Stimulated activated CD8-positive, alpha-beta memory T cell treated with anti-CD3 and anti-CD28 coated beads, Interleukin-2, amount 100 ng/mL, for 1 hour (primary cell): ENCODE results near the gene ZFP82.
A peak's percentile ranks its signal among the peaks of the same experiment; 100 is the strongest.

Experiments used
- DNase-seq, 2 donors: peaks; one replicate each; pipeline ENCODE4 v3.0.0-alpha.2; 2020; ENCODE audit warnings: low read depth in 2 of 2

The ZFP82 gene

DNA sequence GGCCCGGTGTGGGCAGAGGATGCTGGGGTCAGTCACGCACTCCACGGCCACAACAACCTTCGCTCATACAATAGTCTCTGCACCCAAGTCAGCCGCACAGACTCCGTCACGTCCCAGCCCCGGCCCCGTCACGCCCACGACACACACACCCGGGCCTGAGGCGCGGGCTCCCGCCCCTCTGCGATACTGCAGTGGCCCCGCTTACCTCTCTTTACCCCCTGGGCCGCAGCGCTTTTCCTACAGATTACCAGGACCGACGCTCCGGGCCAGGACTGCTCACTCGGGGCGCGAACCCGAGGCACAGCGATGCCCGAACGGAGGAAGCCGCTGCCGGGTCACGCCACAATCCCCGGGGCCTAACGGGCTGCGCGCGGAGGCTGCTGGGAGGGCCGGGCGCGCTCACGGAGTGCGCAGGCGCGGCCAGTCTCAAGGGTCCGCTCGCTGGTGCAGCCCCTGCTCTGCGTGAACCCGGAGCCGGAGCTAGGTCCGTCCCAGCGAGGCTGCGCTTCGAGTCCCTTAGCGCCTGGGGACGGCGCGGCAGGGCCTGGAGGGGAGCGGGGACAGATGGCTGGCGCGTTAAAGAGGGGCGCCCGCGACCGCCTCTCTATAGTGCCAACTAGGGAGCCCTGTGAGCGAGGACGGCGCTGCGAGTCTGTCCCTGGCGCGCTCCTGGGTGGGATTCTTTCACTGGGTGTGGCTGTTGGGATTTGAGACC lies at the start of gene ZFP82:
TSS of gene ZFP82 (minus strand) at position 358 of the 715 bp plus-strand sequence. CDS start 8,855 bp downstream, outside the sequence.
- peak; percentile 41 to 66 for DNase-seq

DNA sequence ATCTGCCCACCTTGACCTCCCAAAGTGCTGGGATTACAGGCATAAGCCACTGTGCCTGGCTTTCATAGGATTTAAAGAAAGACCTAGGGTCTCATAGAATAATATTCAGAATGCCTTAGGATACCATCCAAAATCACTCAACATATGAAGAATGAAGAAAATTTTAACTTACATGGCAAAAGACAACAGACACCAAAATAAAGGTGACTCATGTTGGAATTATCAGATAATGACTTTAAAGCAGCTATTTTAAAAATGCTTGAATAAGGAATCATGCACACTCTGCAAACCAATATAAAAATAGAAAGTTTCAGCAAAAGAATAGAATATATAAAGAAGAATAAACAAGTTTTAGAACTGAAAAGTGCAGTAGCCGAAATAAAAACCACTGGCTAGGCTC lies 41.6 kb upstream of the ZFP82 start:
- DNase-seq, result no peak

DNA sequence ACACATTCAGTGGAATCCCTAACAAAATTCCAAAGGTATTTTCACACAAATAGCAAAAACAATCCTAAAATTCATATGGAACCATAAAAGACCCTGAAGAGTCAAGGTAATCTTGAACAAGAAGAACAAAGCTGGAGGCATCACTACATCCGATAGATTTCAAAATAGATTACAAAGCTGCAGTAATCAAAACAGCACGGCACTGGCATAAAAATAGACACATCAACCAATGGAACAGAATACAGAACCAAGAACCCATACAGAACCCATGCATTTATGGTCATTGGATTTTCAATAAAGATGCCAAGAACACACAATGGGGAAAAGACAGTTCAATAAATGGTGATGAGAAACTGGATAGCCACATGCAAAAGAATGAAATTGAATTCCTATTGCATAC lies 38.4 kb upstream of the ZFP82 start:
- DNase-seq, result no peak

DNA sequence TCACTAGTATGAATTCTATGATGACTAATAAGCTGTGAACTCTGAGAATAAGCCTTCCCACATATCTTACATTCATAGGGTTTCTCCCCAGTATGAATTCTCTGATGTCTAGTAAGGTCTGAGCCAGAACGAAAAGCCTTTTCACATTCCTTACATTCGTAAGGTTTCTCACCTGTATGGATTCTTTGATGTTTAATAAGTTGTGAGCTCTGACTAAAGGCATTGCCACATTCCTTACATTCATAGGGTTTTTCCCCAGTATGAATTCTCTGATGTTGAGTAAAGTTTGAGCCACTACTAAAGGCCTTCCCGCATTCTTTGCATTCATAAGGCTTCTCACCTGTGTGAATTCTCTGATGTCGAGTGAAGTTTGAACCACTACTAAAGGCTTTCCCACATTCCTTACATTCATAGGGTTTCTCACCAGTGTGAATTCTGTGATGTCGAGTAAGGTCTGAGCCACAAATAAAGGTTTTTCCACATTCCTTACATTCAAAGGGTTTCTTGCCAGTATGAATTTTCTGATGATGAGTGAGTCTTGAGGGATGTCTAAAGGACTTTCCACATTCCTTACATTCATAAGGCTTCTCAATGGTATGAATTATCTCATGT lies 30.7 kb upstream of the ZFP82 start:
- no peak for DNase-seq

DNA sequence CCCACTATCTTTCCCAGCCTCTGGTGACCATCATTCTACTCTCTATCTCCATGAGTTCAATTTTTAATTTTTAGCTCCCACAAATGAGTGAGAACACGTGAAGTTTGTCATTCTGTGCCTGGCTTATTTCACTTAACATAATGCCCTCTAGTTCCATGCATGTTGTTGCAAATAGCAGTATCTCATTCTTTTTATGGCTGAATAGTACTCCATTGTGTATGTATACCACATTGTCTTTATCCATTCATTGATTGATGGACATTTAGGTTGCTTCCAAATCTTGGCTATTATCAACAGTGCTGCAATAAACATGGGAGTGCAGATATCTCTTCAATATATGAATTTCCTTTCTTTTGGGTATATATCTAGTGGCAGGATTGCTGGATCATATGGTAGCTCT lies 22.9 kb upstream of the ZFP82 start:
- DNase-seq, result no peak

DNA sequence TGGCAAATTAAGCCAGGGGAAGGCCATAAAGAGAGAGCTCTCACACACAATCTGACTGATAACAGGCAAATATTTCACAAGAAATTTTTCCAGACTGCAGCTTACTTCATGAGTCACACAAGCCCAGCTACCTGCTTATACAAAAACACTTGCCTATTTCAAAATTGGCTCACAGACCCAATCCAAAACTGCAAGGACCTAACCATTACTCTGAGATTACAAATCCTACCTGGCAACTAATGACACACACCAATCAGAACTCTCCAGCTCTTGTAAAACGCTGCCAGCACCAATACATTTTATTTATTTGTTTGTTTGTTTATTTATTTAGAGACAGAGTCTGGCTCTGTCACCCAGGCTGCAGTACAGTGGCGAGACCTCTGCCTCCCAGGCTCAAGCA lies 18.1 kb upstream of the ZFP82 start:
- DNase-seq, result no peak

DNA sequence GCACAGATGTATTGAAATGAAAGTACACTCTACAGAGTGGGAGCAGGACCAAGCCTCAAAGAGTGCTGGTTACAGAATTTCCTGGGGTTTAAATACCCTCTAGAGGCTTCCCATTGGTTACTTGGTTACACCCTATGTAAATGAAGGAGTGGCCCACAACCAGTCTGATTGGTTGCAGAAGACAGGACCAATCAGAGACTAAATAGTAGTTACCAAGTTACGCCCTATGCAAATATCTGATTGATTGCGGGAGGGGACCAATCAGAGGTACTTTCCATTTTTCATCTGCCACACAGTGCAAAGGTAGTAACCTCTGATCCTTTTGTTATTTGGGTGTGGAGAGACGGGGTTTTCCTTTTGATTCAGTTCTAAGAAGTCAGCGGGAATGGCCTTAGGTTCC lies 5.5 kb upstream of the ZFP82 start:
- DNase-seq, result no peak

DNA sequence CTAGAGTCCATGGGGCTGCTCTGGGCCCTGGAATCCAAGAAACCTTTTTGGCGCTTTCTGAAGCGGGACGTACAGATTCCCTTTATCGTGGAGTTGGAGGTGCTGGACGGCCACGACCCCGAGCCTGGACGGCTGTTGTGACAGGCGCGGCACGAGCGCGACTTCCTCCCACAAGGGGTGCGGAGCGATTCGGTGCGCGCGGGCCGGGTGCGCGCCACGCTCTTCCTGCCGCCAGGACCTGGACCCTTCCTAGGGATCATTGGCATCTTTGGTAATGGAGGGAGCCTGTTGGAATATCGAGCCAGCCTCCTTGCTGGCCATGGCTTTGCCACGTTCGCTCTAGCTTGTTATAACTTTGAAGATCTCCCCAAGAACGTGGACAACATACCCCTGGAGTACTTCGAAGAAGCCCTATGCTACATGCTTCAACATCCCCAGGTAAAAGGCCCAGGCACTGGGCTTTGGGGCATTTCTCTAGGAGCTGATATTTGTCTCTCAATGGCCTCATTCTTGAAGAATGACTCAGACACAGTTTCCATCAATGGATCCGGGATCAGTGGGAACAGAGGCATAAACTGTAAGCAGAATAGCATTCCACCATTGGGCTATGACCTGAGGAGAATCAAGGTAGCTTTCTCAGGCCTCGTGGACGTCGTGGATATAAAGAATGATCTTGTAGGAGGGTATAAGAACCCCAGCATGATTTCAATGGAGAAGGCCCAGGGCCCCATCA lies 3.5 kb upstream of the ZFP82 start:
- DNase-seq, result no peak

DNA sequence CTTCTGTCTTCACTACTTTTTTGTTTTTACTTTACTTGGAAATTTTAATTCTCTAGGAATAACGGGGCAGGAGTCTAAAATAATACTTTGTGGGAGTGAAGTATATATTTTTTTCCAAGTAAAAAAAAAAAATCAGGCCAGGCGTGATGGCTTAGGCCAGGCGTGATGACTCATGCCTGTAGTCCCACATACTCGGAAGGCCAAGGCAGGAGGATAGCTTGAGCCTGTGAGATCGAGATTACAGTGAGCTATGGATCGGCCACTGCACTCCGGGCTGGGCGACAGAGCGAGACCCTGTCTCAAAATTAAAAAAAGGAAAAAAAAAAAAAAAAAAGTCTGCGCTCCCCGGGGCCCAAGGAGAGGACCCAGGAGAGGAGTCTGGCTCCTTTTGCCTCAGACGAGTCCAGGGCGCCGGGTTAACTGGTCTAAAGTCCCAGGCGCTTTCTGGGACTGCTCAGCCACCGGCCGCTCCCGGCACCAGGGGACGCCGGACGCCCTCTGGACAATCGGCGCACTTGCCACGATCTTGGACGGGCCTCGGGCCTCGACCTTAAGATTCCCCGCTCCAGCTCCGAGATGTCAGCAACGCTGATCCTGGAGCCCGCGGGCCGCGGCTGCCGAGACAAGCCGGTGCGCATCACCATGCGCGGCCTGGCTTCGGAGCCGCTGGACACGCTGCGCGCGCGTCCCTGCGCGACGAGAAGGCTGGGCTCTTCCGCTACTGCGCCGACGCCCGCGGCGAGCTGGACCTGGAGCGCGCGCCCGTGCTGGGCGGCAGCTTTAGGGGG lies 2.7 kb upstream of the ZFP82 start:
- DNase-seq, result no peak

DNA sequence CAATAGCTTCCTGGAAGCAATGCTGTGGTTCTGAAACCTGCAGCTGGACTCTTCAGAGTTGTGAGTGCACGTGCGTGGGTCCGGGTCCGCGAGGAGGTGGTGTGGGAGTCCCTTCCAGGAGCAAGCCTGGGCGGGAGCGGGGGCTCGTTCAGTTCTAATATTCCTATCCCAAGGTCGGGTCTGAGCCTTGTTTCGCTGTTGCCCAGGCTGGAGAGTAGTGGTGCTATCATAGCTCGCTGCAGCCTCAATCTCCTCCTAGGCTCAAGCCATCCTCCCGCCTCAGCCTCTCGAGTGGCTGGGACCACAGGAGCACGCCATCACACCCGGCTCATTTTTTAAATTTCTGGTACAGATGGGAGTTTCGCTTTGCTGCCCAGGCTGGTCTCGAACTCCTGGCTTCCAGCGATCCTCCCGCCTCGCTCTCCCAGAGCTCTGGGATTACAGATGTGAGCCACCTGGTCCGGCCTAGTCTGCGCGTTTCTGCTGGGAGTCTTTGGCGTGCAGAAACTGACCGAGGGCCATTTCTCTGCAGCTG lies 625 bp downstream of the ZFP82 start:
- DNase-seq, result no peak

DNA sequence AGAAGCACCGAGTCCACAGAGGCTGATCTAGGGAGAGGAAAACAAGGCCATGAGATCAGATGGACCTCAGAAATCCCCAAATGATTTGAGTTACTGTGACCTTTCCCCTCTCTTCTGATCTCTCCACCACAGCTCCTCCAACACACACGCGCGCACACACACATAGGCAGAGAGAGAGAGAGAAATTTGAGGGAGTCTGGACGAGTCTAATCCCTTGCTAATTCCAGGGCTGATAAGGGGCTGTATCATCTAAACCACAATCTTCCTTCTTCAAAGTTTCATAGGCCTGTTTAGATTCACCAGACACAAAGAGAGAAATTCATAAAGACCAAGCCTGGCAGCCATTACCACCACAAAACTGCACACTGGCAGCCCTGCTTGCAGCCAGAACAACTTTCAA lies 8.6 kb downstream of the ZFP82 start:
- no peak for DNase-seq

DNA sequence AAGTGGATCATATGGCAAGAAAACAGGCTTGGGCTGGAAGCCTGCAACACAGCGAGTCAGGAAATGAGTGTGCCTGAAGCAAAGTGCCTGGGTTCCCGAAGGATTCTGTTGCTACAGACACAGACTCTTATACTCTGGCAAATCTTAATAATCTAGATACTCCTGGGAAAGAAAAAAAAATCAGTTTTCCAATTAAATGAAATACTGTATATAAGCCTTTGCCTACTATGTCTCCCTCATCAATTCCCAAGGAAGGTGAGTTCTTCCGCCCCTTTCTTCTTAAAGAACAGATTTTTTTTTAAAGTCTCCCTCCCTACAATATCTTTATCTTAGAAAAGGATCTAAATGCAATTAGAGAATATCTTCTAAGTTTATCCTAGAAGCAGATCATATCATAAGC lies 10.3 kb downstream of the ZFP82 start:
- no peak for DNase-seq

DNA sequence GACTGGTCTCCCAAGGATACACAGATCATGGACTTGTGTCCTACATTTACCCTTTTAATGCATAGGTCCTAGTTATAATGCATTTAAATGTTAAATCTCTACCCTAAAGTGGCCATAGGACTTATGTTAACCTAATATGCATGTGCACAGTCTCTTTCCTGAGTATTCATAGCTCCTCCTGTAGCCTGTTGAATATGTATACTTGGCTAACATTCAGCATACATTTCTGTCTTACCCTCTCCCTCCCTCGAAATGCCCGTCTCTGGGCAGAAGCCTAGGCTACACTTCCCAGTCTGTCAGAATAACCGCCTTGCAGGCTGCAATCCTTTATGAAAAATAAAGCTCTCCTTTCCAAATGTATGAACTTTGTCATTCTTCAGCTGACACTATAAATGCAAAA lies 13.9 kb downstream of the ZFP82 start:
- DNase-seq, result no peak

DNA sequence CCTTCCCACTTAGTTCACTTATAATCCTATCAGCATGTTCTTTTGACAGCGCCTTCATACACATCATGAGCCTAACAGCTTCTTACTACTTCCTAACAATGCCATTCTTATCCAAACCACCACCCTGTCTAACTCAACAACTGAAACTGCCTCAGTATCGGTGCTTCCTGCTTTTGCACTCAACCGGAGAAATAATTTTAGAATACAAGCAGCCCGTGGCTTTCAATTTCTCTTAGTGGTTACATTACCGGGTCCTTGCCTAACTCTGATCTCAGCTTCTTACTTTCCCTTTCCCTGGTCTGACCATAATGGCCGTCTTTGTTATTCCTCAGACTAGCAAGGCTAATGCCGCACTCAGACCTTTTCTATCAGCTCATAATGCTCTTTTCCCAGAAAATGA lies 17.0 kb downstream of the ZFP82 start:
- DNase-seq, result no peak

DNA sequence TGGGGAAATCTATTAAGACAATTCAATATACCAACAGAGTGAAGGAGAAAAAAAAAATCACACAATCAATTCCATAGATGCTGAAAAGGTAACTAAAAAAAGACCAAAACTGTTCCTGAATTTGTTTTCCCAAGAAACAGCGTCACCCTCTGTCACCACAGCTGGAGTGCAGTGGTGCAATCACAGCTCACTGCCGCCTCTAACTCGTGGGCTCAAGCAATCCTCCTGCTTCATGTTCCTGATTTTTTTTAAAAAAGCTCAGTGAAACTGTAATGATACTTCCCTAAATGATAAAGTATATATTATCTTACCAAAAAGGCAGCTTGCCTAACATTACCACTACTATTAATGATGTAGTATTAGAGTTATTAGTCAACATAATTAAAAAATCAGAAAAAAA lies 19.9 kb downstream of the ZFP82 start:
- DNase-seq, result no peak

DNA sequence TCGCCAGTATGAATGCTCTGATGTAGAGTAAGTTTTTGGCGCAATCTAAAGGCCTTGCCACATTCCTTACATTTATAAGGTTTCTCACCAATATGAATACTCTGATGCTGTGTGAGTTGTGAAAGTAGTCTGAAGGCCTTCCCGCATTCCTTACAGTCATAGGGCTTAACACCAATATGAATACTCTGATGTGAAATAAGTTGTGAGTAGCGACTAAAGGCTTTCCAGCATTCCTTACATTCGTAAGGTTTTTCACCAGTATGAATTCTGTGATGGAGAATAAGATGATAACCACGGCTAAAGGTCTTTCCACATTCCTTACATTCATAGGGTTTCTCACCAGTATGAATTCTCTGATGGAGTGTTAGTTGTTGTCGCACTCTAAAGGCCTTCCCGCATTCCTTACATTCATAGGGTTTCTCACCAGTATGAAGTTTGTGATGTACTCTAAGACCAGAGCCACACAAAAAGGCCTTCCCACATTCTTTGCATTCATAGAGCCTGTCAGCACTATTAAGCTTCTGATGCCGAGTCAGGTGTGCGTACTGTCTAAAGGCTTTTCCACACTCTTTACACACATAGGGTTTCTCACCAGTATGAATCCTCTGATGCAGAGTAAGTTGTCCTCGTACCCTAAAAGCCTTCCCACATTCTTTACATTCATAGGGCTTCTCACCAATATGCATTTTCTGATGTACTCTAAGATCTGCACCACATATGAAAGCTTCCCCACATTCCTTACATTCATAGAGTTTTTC lies 25.3 kb downstream of the ZFP82 start:
- no peak for DNase-seq

DNA sequence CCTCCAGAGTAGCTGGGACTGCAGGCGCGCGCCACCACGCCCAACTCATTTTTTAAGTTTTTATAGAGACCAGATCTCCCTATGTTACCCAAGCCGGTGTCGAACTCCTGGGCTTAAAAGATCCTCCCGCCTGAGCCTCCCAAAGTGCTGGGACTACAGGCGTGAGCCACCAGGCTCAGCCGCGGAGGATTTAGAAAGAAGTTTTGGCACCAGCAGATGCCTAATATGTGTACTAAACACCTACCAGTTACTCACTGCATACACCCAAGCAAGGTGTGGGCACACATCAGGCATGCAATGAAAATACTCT lies 39.0 kb downstream of the ZFP82 start:
- no peak for DNase-seq

DNA sequence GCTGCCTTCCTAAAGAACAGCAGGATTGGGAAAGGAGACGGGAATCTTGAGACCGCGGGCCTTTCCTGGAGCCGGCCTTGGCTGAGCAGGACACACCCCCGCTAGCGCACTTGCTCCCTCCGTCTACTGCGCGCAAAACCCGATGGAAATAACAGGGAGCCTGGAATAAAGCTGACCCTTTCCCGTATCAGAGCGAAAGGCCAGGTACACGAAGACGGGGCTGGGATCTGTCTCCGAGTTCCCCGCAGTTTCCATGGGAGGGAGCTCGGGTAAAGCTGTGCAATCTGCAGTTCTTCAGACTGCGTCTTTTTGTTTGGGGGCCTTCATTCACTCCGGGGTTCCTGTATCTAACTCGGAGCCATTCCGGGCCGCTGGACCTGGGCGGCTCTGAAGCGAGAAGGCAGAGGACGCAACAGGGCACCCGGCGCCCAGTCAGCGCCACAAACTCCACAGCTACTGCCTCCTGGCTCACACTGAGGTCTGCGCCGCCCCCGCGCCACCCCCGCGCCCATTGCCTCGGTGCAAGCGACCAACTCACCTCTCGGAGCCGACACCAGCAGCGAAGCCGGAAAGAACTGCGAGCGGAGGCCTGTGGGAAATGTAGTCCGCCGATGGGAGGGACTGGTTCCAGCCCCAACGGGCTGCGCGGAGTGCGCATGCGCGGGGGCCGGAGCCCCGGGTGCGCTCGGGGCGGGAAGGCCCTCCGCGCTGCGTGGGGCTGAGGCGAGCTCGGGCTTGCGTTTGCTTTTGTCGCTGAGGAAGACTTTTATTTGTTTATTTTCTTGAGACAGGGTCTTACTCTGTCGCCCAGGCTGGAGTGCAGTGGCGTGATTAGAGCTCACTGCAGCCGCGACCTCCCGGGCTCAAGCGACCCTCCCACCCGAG lies 39.6 kb downstream of the ZFP82 start, which contains the start of gene ZFP14:
TSS of gene ZFP14 (minus strand) at position 577 of the 885 bp plus-strand sequence. CDS start 11,309 bp downstream, outside the sequence.
- peak; percentile 91 to 92 for DNase-seq

DNA sequence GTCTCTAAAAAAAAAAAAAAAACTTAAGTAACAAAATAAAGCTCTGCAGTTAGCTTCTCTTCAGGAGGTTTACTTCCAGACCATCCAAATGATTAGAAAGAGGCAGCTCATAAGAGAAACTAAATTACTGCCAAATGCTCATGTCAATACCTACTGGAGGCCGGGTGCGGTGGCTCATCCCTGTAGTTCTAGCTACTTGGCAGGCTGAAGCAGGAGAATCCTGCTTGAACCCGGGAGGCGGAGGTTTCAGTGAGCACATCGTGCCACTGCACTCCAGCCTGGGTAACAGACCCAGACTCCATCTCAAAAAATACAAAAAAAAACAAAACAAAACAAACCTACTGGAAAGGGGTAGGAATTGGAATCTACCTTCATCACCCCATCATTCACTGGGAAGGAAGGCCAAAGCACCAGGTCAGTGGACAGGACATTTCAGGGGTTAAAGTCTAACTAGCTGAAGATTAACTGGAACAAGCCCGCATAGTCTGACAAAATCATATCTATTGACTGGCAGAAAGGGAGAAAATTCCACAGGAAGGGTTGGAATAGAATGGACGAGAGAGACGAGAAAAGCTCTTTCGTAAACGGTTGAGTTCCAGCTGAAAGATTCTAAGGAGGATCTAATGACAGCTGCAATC lies 40.8 kb downstream of the ZFP82 start:
- no peak for DNase-seq

DNA sequence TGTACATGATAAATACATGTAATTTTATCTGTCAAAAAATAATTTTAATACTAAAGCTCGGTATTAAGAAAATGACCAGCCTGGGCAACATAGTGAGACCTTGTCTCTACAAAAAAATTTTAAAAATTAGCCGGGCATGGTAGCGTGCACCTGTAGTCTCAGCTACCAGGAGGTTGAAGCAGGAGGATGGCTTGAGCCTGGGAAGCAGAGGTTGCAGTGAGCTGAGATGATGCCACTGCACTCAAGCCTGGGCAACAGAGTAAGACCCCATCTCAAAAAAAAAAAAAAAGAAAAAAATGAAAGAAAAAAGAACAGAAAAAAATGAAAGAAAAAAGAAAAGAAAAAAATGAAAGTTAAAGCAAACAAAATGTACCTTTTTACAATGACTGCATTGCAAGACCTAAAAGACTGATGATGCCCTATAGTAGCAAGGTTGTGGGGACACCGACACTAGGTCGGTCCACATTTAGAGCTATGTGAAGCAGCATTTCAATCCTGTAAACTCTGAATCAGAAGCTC lies 44.7 kb downstream of the ZFP82 start:
- no peak for DNase-seq
